Forelimb muscle (tissue), 1 donor: Measurements from ENCODE around the gene AKAP6. TPM values are rescaled to one million over a fixed set of nuclear protein-coding genes. Genes with fewer than 3 reads are reported as not detected.

Experiments used
- DNase-seq: peaks from one replicate; pipeline ENCODE4 v3.0.0-alpha.2; 2013; ENCODE audit warnings: low read depth
- polyA plus RNA-seq: library from polyadenylated mRNA; unstranded; fragments of 120-200 nt; gene quantifications from one replicate; pipeline ENCODE4 v1.2.1, GENCODE V29; 2013; ENCODE audit not compliant: insufficient read length

Gene AKAP6
- polyA plus RNA-seq, 1 donor = 64.6 TPM

GRCh38 chr14:32817780-32818179, 488.7 kb downstream of the AKAP6 start:
- no peak for DNase-seq

- DNase-seq = no peak
Measured at GRCh38 chr14:32818581-32818980, 489.5 kb downstream of the AKAP6 start.

GRCh38 chr14:32820181-32820580, 491.1 kb downstream of the AKAP6 start:
- DNase-seq = no peak

GRCh38 chr14:32820682-32821081, 491.6 kb downstream of the AKAP6 start:
- DNase-seq = no peak

- DNase-seq = no peak
Measured at GRCh38 chr14:32821964-32822653, 493.0 kb downstream of the AKAP6 start.

GRCh38 chr14:32823706-32824105, 494.6 kb downstream of the AKAP6 start:
- DNase-seq = no peak

- DNase-seq = no peak
Measured at GRCh38 chr14:32824195-32824594, 495.1 kb downstream of the AKAP6 start.

- no peak for DNase-seq
Measured at GRCh38 chr14:32825058-32825457, 496.0 kb downstream of the AKAP6 start.

- DNase-seq = no peak
Measured at GRCh38 chr14:32826404-32827082, 497.4 kb downstream of the AKAP6 start.

GRCh38 chr14:32827514-32827913, 498.4 kb downstream of the AKAP6 start:
- DNase-seq = no peak

GRCh38 chr14:32835924-32836323, 506.8 kb downstream of the AKAP6 start:
- DNase-seq = no peak

GRCh38 chr14:32841698-32842097, 512.6 kb downstream of the AKAP6 start:
- no peak for DNase-seq

GRCh38 chr14:32846821-32847365, 517.8 kb downstream of the AKAP6 start:
- no peak for DNase-seq

GRCh38 chr14:32847867-32848266, 518.8 kb downstream of the AKAP6 start:
- no peak for DNase-seq

- DNase-seq = no peak
Measured at GRCh38 chr14:32865827-32866376, 536.8 kb downstream of the AKAP6 start.

GRCh38 chr14:32883188-32883587, 554.1 kb downstream of the AKAP6 start:
- DNase-seq = no peak

Other genes starting within 250 kb of the AKAP6 start
- not detected for gene RNU6-7, start 127.3 kb upstream of the AKAP6 start, polyA plus RNA-seq
- gene RNU6-8, start 126.0 kb upstream of the AKAP6 start, polyA plus RNA-seq = not detected